NCI-H526 (cell line): Measurements from ENCODE around the gene CDH23.
"Not testable (repeated sequence)": the region's sequence is repeated elsewhere in the genome, so short reads cannot be mapped to it uniquely, and the experiment has no call there.

Experiments used
- DNase-seq, 2 experiments: peaks; one replicate each; lab custom pipeline; 2025; lab: John Stamatoyannopoulos, UW

The CDH23 gene

DNA sequence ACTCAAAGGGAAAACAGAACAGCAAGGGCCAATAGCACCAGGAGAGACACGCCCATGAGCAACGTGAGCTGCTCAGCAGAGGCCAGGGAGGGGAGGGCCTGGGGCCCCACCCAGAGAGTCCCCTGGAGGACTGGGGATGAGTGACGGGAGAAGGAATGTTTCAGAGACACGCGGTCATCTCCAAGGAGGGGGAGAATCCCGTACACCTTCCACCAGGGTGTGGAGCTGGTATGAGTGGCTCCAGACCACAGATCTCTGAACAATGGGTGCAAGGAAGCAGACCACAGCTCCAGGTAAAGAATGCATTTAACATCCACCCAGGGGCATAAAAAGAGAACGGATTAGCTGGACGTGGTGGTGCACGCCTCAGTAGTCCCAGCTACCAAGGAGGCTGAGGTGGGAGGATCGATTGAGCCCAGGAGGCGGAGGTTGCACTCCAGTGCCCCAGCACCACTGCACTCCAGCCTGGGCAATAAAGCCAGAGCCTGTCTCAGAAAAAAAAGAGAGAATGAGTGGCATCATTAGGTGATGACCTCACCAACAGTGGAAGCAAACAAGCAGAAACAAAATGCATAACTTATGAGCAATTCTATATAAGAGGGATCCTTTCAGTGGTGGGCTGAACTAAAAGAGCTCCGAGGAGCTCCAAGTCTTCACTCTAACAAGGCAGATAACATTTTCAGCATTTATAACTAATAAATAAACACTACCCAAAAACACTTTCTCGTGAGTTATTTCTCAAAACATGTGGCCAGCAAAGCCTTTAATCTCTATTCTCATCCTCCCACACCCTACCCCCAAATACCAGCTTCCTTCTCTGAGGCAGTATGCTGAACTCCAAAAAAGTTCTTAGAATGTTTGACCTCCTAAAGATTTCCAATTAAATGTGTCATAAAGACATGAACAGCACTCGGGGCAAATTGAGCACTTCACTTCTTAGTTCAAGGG lies 441.8 kb downstream of the CDH23 start:
- DNase-seq, result no peak

DNA sequence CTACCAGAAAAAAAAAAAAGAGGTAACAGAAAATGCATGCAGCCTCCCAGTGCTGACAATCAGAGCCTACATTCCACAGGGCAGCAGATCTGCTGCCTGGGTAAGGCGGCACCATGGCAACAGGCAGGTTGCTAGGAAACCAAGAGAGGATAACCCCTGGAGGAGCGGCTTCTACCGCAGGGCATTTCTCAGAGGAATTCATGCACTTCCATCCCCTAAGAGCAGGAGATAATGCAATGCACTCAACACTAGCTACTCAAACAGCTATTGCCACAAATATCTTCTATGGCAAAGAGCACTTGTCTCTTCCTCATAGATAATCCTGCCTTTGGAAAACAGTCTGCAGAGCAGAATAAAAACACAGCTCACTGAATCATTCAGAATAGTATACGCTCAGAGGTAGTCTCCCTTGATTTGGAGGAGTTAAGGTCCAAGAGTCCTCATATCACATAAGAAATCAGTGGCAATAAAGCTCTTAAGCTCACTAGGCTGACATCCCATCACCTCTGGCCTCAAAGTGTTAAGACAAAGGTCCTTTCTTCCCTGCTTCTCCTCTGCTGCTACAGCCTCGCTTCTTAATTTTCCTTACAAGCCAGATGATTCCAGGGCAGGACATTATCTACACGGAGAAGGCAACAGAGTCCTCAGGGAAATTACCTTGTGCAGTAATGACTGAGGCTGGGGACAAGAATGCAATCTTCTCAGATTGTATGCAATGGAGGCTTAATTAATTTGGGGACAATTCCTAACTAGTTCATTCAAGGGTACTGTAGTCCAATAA lies 443.6 kb downstream of the CDH23 start:
- peak; percentile 53 to 79 for DNase-seq

DNA sequence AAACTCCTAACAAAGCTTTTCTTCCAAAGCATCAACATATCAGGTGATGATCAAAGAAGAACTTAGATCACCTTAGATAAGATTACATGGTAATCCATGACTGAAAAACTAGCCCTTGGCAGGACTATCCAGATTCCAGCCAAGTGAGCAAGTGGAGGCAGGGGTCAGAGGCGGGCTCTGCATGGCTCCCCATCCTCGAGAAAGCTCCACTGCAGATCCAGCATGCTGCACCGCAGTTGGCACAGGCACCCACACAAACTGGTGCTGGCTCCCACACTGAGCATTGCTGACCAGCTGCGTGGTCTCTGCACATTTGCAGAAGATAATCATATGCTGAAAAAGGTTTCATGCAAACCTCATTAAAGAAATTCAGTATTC lies 444.2 kb downstream of the CDH23 start:
- no peak for DNase-seq

DNA sequence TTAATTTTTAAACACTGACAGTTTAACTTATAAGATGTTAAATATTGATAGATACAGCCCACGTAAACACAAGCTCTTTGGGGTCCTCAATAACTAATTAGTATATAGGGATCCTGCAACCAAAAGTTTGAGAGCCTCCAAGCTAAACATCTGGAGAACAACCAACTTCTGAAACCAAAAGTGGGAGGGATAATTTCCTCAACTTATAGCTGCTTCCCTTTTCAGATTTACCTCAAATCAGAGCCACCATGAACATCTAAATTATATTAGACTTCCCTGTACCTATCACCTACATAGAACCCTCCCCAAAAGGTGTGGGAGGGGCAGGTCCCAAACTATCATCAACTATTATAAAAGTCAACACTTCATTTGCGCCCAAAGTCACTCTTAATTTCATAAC lies 445.7 kb downstream of the CDH23 start:
- no peak for DNase-seq

DNA sequence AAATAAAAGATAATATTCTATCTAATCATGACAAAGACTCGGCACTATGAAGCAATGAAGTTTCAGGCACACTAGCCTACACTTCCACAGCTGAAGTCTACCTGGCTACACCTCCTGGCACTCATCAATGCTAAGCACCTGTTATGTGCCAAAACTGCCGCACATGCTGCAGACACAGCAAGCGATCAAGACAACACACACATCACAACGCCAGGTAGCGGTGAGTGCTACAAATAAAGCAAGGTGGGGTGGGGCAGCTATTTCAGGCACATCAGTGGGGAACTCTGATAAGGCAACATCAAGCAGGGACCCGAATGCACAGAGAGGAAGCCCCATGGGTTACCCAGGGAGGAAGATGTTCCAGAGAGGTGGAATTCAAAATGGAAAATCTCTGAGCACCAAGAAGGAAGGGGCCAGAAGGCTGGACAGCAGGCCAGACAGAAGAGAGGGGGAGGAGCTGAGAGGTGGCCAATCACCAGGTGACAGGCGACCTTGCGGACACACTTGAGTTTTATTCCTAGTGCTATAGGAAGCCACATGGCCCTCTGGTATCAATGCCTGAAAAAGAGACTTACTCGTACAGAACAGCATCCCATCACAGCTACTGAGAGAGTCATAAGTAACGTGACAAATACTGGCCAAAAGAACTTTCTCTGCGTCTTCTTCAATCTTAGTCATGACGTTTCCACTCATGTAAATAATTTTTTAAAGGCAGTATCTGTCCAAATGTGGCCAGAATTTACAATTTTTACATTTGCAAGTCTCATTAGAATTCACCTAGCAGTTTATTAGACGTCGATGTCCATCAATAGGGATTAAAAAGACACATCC lies 446.4 kb downstream of the CDH23 start:
- no peak for DNase-seq

DNA sequence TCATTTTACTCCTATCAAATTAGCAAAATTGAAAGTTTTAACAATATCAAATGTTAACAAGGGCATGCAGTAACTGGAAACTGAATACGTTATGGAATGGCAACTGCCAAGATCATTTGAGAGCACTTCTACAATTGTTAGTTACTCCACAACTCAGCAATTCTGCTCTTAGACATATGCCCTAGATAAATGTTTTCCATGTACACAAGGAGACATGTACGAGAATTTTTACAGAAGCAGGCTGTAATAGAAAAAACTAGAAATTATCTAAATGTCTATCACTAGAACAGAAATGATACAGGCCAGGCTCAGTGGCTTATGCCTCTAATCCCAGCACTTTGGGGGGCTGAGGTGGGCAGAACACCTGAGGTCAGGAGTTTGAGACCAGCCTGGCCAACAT lies 447.4 kb downstream of the CDH23 start:
- DNase-seq, result no peak

DNA sequence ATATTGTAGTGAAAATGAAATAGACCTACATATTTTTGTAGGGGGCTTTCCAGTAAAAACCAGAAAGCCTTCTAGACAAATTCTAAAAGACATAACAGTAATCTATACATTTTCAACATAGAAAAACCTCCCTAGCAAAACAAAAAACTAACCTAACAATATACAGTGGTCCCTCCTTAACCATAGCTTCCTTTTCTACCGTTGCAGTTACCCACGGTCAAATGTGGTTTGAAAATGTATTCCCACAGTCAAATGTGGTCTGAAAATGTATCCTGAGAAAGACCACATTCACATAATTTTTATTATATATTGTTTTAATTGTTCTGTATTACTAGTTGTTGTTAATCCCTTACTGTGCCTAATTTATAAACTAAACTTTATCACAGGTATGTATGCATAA lies 448.0 kb downstream of the CDH23 start:
- no peak for DNase-seq

DNA sequence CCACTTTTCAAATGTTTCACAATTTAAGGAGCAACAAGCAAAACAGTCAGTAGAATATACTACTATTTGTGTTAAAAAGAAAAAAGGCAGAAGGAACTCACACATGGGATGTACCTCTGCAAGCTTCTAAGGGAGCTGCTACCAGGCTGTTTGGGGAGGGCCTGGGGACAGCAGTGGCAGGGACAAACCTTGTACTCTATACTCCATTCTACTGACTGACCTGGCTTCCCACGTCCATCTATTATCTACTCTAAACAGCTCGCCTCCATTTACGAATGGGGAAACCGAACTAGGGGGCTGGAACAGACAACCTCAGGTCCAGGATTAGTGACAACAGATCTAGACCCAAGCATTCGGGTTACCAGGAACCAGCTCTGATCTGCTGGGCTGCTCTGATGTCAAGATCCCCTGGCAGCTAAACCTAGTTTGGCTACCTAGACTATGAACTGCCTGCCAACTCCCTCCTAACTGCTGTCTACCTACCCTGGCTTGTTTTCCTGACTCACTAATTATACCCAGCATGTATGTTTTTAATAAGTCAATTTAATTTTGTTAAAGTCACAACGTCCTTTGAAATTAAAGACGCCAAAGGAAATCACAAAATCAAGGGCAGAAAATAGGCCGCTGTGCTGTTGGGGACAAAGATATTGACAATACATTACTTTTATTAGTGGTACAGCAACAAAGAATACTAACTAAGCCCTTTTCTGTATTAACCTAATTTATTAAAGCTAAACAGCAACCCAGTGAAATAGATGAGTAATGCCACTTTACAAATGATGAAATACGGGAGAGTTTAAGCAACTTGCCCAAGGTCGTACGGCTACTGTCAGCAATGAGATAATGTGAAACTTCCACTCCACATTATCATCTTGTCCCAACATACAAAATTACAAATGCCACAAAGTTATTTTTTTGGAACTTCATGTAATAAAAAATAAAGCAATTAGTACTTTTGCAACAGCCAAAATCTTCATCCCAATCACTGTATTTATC lies 449.0 kb downstream of the CDH23 start:
- DNase-seq, result no peak

DNA sequence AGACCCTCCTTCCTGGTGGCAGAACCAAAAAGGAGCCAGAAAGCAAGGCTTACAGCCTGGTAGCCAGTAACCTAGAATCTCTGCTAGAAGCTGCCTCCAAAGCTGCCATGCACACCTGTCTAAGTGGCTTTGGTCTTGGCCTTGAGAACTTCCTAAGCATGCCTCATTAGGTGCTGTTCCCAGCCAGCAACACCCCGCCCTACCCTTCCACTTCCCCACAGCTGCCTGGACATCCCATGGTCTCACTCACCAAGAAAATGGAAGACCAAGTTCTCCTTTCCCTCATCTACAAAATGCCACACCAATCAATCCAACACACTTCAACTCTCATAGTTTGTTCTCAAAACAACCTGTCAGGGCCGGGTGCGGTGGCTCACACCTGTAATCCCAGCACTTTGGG lies 450.1 kb downstream of the CDH23 start:
- no peak for DNase-seq

DNA sequence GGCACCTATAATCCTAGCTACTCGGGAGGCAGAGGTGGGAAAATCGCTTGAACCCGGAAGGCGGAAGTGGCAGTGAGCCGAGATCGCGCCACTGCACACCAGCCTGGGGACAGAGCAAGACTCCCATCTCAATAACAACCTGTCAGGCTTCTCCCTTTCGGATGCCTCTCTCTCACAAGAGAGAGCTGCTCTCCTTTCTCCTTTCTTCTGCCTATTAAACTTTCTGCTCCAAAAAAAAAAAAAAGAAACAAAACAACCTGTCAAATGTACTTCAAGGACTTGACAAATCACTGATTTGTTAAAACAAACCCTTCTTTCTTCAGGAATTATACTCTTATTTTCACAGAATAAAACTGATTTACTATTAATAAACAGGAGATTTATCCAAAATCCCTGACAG lies 450.7 kb downstream of the CDH23 start:
- DNase-seq, result no peak

DNA sequence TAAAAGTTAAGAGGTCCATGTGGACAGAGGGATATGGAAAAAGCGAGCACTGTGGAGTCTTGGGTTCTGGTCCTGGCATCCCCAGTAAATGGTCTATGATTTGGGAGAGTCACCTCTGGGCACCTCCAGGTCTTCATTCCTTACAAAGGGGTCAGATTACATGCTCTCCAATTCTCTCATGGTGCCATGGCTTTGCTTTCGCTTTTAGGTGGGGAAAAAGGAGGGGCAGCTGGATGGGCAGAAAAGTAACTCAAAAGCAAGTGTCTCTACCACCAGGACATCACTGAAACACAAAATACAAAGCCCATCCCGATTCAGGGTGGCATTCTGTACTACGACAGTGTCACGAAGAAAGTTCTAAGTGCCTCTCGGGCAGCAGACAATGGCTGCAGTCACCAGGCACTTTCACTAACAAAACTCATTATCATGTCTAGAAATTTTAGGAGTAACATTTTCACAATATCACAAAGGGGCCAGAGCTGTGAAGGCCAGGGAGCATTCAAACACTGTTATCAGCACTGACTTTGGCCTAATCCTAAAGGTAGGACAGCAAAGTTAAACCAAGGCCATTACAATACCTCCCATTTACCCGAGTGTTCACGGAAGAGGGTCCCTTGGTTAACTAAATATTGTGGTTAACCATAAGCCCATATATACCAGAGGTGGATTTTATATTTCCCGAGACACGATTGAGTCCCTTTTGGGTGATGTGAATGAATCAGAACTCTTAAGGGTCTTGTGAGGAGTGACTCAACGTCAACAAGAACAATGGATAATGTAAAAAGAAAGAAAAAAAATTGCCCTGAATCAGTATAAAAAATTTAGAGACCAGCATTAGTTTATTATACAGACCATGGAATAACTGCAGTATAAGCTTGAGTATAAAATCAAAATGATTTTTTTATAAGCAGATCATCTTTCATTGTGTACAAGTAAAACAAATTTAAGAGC lies 451.9 kb downstream of the CDH23 start:
- DNase-seq, result no peak

DNA sequence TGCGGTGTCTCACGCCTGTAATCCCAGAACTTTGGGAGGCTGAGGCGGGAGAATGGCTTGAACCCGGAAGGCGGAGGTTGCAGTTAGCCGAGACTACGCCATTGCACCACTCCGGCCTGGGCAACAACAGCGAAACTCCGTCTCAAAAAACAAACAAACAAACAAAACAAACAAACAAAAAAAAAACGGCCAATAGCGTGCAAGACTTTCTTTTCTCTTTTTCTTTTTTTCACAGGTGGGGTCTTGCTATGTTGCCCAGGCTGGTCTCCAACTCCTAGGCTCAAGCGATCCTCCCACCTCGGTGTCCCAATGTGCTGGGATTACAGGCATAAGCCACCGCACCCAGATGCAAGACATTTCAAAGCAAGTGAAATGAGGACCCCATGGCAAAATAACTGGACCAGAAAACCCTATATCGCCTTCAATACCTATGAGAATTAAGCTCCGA lies 452.8 kb downstream of the CDH23 start:
- no peak for DNase-seq

DNA sequence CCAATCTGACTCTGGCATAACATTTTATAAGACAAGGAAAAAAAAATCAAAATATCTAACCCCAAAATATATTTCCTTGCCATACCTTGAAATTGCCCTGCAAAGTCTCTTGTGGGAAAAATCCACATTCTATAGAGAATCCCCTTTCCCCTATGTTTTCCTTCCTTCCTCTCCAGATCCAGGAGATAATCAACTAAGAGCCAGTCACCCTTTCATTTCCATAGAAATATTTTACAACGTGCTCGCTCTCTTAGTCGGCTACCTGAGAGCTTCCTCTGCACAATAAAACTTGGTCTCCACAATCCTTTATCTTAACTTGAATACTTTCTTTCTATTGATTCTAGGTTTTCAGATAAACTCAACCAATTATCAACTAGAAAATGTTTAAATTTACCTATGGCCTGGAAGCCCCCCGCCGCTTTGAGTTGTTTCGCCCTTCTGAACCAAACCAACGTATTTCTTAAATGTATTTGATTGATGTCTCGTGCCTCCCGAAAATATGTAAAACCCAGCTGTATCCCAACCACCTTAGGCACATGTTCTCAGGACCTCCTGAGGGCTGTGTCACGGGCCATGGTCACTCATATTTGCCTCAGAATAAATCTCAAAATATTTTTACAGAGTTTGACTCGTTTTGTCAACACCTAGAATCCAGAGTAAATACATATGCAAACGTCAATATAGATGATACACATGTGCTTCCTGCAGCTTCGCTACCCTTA lies 453.5 kb downstream of the CDH23 start:
- no peak for DNase-seq

DNA sequence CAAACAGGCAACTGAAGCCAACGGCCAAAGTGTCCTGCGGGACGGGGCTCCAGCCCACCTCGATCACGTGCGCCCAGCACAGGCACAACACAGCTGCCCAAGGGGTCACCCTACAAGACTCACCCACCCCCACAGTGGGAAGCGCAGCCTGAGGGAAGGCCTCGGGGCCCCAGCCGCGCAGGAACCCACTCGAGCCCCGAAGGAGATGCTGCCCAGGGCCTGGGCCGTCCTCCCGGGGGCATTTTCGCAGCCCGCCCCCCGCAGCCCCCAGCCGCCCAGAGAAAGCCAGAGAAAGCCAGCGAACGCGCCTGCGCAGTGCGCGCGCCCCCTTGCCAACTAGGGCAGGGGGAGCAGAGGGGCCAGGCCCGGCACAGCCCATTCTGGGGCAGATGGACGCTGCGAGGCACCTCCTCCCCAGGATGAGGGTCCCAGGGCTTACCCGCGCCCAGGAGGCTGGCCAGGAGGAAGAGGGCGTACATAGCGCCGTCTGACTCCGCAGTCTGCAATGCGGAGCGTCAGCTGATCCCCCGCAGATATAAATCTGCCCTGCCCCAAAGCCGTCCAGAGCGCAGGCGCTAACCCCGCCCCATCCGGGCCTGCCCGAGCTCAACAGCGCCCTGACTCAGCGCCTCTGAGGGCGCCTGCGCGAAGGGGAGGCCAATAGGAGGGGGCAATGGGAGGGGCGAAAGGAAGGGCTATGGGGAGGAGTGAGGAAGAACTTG lies 454.2 kb downstream of the CDH23 start, which contains the start of gene PSAP:
TSS of gene PSAP (minus strand) at position 509 of the 722 bp plus-strand sequence. CDS start at position 479, 30 bp downstream.
- peak; percentile 89 to 97 for DNase-seq

DNA sequence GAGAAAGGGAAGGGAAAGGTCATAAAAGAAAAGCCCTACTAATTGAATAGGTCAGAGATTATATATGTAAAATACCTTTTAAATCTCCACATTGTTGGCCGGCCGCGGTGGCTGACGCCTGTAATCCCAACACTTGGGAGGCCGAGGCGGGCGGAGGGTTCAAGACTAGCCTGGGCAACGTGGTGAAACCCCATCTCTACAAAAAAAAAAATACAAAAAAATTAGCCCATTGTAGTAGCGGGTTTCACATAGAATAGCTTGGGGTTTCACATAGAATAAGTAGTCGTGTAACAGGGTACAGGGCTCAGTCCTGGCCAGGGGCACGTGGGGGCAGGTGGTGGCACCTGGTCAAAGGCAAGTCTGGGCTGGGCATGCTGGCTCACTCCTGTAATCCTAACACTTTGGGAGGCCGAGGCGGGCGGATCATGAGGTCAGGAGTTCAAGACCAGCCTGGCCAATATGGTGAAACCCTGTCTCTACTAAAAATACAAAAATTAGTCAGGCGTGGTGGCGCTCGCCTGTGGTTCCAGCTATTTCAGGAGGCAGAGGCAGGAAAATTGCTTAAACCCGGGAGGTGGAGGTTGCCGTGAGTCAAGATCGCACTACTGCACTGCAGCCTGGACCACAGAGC lies 454.9 kb downstream of the CDH23 start:
- not testable (repeated sequence) for DNase-seq

DNA sequence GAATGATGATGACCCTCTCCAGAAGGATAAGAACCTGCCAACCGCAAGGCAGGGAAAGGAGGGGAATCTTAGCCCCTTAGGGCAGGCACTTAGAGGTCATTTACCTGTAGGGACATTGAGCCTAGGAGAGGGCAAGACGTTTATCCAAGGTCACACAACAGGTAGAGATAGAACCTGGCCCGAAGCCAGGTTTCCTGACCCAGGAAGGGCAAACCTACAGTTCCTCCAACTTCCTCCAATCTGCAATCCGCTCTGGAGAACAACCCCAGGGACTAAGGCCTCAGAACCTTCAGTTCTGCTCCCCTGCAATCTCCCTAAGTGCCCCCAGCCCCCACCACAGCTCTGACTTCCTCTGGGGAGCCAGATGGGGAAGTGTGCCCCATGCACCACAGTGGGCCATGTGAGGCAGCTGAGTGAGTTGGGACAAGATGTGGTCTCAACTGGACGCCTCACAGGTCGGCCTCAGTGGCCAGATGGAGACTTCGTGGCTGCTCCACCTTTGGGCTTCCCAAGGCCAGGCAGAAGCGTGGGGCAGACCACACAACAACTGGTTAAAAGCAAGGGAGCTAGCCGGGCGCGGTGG lies 455.7 kb downstream of the CDH23 start:
- no peak for DNase-seq

DNA sequence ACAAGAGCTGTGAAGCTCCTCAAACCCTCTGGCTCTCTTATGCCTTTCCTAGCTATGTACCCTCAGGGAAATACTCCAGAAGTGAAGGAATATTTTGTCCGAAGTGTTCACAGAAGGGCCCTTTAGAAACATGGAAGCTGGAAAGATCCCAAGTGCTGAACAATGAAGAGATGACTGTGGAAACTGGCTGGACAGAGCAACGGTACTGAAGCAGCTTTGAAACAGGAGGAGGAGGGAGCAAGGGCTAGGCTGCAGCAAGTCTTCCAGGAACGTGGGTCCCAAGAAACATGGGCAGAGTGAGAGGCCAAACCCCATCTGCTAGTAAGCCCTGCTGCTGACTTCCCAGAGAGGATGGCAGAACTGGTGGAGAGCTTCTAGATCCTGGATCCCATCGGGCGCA lies 457.3 kb downstream of the CDH23 start:
- no peak for DNase-seq
